BE2C (cell line): Measurements from ENCODE around the gene OCA2.
"Not testable (repeated sequence)": the region's sequence is repeated elsewhere in the genome, so short reads cannot be mapped to it uniquely, and the experiment has no call there.

ENCODE experiments used
- DNase-seq: peaks from one replicate; pipeline ENCODE4 v3.0.0-alpha.2; 2020
- H3K27me3 ChIP-seq: fragments of 250-450 bp; sonication (Bioruptor Pico); 2 replicates; pipeline ENCODE4 v1.5.1; 2020; ENCODE audit warnings: mild to moderate bottlenecking
- H3K36me3 ChIP-seq: fragments of 250-450 bp; sonication (Bioruptor Pico); 2 replicates; pipeline ENCODE4 v1.5.1; 2020; ENCODE audit warnings: mild to moderate bottlenecking
- H3K4me1 ChIP-seq: fragments of 250-450 bp; sonication (Bioruptor Pico); 2 replicates; pipeline ENCODE4 v1.5.1; 2020
- H3K4me3 ChIP-seq: 2 replicates; pipeline ENCODE4 v1.5.1; 2011; ENCODE audit warnings: low read depth, low read length
- H3K9me3 ChIP-seq: fragments of 250-450 bp; sonication (Bioruptor Pico); 2 replicates; pipeline ENCODE4 v1.5.1; 2020
- TF ChIP-seq, protein P1 (sequence below): IDR thresholded peaks from 2 replicates; pipeline ENCODE4 v1.5.1; 2012; ENCODE audit warnings: mild to moderate bottlenecking, low read depth, low read length

The OCA2 gene

DNA sequence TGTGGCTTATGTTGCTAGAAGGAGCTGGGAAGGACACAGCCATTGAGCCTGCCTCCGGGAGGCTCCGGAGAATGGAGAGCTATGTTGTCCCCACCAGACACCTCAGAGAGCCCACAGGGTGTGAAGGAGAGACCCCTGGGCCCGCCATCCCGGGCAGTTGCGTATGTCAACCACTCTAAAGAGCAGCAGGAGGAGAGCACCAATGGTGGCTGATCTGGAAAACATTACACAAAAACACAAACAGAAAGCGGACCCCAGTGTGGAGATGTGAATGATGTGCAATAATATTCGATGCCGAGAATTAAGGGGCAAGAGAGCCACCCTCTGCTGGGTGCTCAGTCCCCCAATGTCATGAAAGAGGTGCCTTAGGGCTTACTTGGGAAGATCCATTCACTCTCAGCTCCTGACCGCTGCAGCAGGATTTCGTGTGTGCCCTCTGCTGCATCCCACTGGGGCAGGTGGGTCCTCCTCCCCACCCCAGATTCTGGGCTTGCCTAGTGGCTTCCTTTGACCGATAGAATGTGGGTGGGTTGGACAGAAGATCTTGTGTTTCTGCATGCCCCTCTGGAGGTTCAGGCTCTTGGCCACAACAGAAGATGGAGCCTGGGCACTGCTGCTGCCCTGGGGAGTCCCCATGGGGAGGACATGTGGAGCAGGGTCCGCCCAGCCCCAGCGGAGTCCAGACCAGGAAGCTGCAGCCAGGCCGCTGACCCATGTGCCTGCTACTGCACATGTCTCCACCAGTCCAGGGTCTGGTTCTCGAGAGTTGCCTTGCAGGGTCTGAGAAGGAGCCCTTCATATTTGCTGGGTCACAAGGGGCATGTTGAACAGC is 245.3 kb downstream of the OCA2 start:
- TF ChIP-seq, protein P1, sequence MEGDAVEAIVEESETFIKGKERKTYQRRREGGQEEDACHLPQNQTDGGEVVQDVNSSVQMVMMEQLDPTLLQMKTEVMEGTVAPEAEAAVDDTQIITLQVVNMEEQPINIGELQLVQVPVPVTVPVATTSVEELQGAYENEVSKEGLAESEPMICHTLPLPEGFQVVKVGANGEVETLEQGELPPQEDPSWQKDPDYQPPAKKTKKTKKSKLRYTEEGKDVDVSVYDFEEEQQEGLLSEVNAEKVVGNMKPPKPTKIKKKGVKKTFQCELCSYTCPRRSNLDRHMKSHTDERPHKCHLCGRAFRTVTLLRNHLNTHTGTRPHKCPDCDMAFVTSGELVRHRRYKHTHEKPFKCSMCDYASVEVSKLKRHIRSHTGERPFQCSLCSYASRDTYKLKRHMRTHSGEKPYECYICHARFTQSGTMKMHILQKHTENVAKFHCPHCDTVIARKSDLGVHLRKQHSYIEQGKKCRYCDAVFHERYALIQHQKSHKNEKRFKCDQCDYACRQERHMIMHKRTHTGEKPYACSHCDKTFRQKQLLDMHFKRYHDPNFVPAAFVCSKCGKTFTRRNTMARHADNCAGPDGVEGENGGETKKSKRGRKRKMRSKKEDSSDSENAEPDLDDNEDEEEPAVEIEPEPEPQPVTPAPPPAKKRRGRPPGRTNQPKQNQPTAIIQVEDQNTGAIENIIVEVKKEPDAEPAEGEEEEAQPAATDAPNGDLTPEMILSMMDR = no peak
- Histone ChIP-seq H3K4me1 (no peaks in the 10 kb centered on the region), H3K9me3 (no peaks in the 10 kb centered on the region), H3K36me3 (no peaks in the 10 kb centered on the region), H3K27me3 (no peaks in the 10 kb centered on the region), H3K4me3 (no peak overlapping the region)
- DNase-seq = no peak

DNA sequence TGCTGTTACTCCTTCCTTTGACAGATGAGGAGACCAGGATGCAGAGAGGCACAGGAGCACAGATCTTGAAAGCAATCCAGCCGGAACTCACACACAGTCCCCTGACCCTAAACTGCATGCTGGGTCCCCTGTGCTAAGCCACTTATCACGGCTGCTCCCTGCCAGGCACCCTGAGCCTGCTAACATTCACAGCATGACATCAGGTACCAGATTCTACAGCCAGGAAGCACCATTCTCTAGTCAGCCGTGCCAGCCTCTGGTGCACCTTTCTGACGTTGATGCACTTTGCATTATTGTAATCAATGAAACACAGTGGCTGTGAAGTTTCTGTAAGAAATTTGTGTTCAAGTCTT is 247.3 kb downstream of the OCA2 start:
- no peaks in the 10 kb centered on the region for H3K36me3 ChIP-seq
- H3K4me3 ChIP-seq = no peak overlapping the region
- H3K9me3 ChIP-seq = no peaks in the 10 kb centered on the region
- no peaks in the 10 kb centered on the region for H3K4me1 ChIP-seq
- H3K27me3 ChIP-seq = no peaks in the 10 kb centered on the region
- TF ChIP-seq, protein P1 = no peak
- no peak for DNase-seq

DNA sequence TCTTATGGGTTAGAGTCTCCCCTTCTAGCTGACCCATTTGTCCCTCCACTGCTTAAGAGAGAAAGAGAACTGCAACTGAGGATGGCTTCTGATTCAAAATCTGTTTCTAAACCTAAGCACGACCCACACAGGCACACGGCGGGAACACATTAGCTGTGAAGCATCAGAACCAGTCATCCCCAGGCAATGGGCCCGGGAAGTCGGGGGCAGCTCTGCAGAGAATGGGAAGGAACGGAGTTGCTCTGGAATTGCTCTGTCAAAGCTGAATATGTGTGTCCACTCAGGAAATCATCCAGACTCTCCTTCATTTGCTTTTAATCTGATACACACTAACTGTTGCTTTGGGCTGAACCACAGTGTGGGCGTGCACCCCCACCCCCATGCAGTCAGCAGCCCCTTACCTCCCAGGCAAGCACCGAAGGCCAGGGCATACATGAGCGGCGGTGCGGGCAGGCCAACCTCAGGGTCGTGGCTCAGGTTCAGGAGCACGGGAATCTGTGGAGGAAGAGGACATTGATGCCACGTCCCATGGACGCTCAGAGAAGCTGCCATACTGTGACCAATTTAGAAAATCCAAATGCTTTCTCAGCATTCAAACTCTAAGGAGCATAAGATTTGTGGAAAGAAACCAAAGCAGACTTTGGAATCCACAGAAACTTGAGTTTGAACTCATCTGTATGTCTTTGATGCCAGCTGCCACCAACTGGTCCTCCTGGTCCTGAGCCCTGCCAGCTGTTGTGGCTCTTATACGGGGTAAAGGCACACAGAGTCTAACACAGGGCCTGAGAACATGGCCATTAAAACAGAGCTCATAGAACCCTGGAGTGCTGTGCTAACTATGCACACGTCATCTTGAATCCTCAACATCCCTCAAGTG is 247.9 kb downstream of the OCA2 start:
- Histone ChIP-seq H3K4me3 (no peak overlapping the region), H3K4me1 (no peaks in the 10 kb centered on the region), H3K9me3 (no peaks in the 10 kb centered on the region), H3K36me3 (no peaks in the 10 kb centered on the region), H3K27me3 (no peaks in the 10 kb centered on the region)
- TF ChIP-seq, protein P1 = no peak
- no peak for DNase-seq

DNA sequence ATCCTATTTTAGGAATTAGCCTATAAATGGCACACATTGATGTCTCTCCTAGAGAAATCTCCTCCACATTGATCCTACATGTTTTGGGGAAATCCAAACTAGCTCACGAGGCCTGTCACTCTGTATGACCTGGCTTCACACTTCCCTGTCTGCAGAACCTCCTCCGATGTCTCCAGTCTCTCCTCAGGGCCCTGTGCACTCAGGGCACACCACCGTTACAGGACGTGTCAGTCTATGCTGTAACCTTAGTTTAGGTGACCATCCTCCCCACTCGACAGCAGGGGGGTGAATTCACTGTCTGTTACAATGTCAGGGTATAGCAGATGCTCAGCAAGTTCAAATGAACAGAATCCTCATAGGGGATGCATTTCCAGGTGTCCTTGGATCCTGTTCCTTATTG is 249.1 kb downstream of the OCA2 start:
- Histone ChIP-seq H3K36me3 (no peaks in the 10 kb centered on the region), H3K9me3 (no peaks in the 10 kb centered on the region), H3K4me1 (no peaks in the 10 kb centered on the region), H3K4me3 (no peak overlapping the region), H3K27me3 (no peaks in the 10 kb centered on the region)
- TF ChIP-seq, protein P1 = no peak
- DNase-seq = no peak

DNA sequence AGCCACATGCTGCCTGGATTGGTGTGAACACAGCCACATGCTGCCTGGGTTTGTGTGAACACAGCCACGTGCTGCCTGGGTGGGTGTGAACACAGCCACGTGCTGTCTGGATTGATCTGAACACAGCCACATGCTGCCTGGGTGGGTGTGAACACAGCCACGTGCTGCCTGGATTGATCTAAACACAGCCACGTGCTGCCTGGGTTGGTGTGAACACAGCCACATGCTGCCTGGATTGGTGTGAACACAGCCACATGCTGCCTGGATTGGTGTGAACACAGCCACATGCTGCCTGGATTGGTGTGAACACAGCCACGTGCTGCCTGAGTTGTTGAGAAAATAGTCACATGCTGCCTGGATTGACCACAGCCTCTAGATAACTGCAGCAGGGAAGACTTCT is 250.2 kb downstream of the OCA2 start:
- not testable (repeated sequence) for H3K36me3 ChIP-seq, H3K9me3 ChIP-seq, H3K27me3 ChIP-seq, DNase-seq, H3K4me3 ChIP-seq, H3K4me1 ChIP-seq

DNA sequence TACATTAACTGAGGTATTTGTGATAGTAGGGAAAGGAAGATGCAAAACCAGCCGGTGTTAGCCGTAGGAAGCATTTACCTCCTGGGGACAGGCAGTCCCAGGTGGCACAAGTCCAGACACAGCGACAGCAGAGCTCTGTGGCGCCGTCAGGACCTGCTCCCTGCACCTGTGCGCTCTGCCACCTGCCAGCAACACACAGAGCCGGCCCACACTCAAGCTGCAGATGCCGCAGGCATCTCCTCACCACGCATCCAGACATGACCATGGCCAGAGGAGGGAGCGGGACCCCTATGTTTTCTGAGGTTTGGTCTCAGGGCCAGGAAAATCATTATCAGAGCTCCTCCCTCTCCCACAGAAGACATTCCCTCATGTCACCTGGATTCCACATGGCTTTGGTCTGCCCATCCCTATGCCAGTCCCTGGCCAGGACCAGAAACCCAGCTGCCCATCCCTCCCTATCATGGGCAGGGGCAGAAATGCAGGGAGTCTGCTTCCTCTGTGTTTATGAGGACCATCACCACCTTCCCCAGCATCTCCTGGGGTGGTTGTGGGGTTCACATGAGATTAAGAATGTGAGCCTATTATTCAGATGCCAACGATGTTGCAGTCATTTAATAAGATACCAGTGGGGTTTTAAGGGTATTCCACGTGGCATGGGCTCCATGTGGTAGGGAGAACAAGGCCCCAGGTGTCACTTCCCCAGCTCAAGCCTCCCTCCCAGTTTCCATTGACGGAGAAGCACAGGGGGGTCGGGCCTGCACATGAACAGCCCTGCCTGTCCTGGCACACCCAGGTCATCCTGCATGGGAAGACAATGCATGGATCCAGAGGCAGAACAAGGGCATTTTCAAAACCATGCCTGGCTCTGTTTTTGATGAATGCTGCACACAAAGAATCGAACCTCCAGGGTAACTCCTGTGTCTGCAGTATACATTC is 251.1 kb downstream of the OCA2 start:
- no peak for DNase-seq
- TF ChIP-seq, protein P1 = no peak
- Histone ChIP-seq H3K27me3 (no peaks in the 10 kb centered on the region), H3K36me3 (no peaks in the 10 kb centered on the region), H3K9me3 (no peaks in the 10 kb centered on the region), H3K4me1 (no peaks in the 10 kb centered on the region), H3K4me3 (no peak overlapping the region)
